ENCODE results near the gene ZNF653. TPM values are rescaled to one million over a fixed set of nuclear protein-coding genes. Genes with fewer than 3 reads are reported as not detected.

The ZNF653 gene
- 10.2 and 21.8 TPM in 2 replicates for total RNA-seq (2014; rRNA removed; shearing (Covaris generic))

- in situ Hi-C loops (cut with HindIII; ENCODE audit: low sequenced_read_pairs), result no loop called here
- DNase-seq (ENCODE audit: low spot score), result peak; percentile 89
Observed at GRCh38 chr19:11505504-11506100, at the start of gene ZNF653. Gene ZNF653 (minus strand): TSS chr19:11505839. CDS start chr19:11505786, 53 bp downstream.

- in situ Hi-C loops (cut with HindIII; ENCODE audit: low sequenced_read_pairs), result no loop called here
- DNase-seq (ENCODE audit: low spot score), result no peak
Observed at GRCh38 chr19:11555246-11555645, 49.6 kb upstream of the ZNF653 start.

- no peak for DNase-seq (ENCODE audit: low spot score)
- in situ Hi-C loops (cut with HindIII; ENCODE audit: low sequenced_read_pairs), result no loop called here
Observed at GRCh38 chr19:11554160-11554559, 48.5 kb upstream of the ZNF653 start.

- in situ Hi-C loops (cut with HindIII; ENCODE audit: low sequenced_read_pairs), result no loop called here
- DNase-seq (ENCODE audit: low spot score), result no peak
Observed at GRCh38 chr19:11552666-11553372, 47.2 kb upstream of the ZNF653 start.

- DNase-seq (ENCODE audit: low spot score), result no peak
- in situ Hi-C loops (cut with HindIII; ENCODE audit: low sequenced_read_pairs), result no loop called here
Observed at GRCh38 chr19:11551603-11552235, 46.1 kb upstream of the ZNF653 start.

- no peak for DNase-seq (ENCODE audit: low spot score)
- in situ Hi-C loops (cut with HindIII; ENCODE audit: low sequenced_read_pairs), result no loop called here
Observed at GRCh38 chr19:11550265-11550664, 44.6 kb upstream of the ZNF653 start.

- in situ Hi-C loops (cut with HindIII; ENCODE audit: low sequenced_read_pairs), result no loop called here
- DNase-seq (ENCODE audit: low spot score), result no peak
Observed at GRCh38 chr19:11549386-11549953, 43.8 kb upstream of the ZNF653 start.

GRCh38 chr19:11547929-11548700 lies 42.5 kb upstream of the ZNF653 start:
- in situ Hi-C loops (cut with HindIII; ENCODE audit: low sequenced_read_pairs), result no loop called here
- no peak for DNase-seq (ENCODE audit: low spot score)

GRCh38 chr19:11541238-11541637 lies 35.6 kb upstream of the ZNF653 start:
- in situ Hi-C loops (cut with HindIII; ENCODE audit: low sequenced_read_pairs), result no loop called here
- no peak for DNase-seq (ENCODE audit: low spot score)

GRCh38 chr19:11540645-11541044 lies 35.0 kb upstream of the ZNF653 start:
- in situ Hi-C loops (cut with HindIII; ENCODE audit: low sequenced_read_pairs), result no loop called here
- no peak for DNase-seq (ENCODE audit: low spot score)

GRCh38 chr19:11539495-11540365 lies 34.1 kb upstream of the ZNF653 start:
- in situ Hi-C loops (cut with HindIII; ENCODE audit: low sequenced_read_pairs), result no loop called here
- no peak for DNase-seq (ENCODE audit: low spot score)

- in situ Hi-C loops (cut with HindIII; ENCODE audit: low sequenced_read_pairs), result no loop called here
- peak; percentile 18 for DNase-seq (ENCODE audit: low spot score)
Observed at GRCh38 chr19:11538232-11539036, 32.8 kb upstream of the ZNF653 start, which contains the start of gene CNN1. Gene CNN1 (plus strand): TSS chr19:11538851. CDS start chr19:11538928, 77 bp downstream.

GRCh38 chr19:11535792-11536595 lies 30.4 kb upstream of the ZNF653 start:
- in situ Hi-C loops (cut with HindIII; ENCODE audit: low sequenced_read_pairs), result no loop called here
- DNase-seq (ENCODE audit: low spot score), result peak; percentile 89

GRCh38 chr19:11534948-11535347 lies 29.3 kb upstream of the ZNF653 start:
- DNase-seq (ENCODE audit: low spot score), result peak; percentile 38
- in situ Hi-C loops (cut with HindIII; ENCODE audit: low sequenced_read_pairs), result no loop called here

GRCh38 chr19:11534538-11534937 lies 28.9 kb upstream of the ZNF653 start:
- in situ Hi-C loops (cut with HindIII; ENCODE audit: low sequenced_read_pairs), result no loop called here
- no peak for DNase-seq (ENCODE audit: low spot score)

- in situ Hi-C loops (cut with HindIII; ENCODE audit: low sequenced_read_pairs), result no loop called here
- peak; percentile 98 for DNase-seq (ENCODE audit: low spot score)
Observed at GRCh38 chr19:11530432-11530831, 24.8 kb upstream of the ZNF653 start.

All from G401 (cell line).